Measurements from ENCODE around the gene MERTK. TPM values are rescaled to one million over a fixed set of nuclear protein-coding genes. Genes with fewer than 3 reads are reported as not detected.

MERTK gene
- total and polyA plus RNA-seq, 2 experiments from 2014 or later: under 0.01 TPM; not detected in 1

DNA sequence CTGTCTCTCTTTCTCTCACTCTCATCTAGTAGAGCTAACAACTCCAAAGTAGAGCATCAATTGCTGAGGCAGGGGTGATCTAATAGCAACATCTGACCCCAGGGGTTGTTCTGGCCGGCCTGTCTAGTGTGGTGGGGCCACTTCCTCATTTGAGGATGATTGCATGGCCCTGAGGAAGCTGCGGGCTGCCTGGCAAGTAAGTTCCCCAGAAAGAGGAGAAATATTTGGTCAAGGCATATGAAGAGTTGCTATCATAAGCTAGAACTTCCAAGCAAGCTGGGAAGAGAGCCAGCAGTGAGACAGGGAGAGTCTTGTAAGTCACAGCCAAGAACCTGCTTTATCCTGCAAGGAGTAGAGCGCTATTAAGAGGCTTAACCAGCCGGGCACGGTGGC, 105.8 kb downstream of the MERTK start:
- no peaks in the 10 kb centered on the region for H3K9me3 ChIP-seq (ENCODE audit: low read depth)
- DNase-seq: no peak
- no peak for TF ChIP-seq EZH2phosphoT487 (IDR thresholded peaks at IDR 0.05; ENCODE audit: insufficient read depth, low read depth)
- no peak for TF ChIP-seq EZH2 (IDR thresholded peaks at IDR 0.05; ENCODE audit: insufficient read depth, poor library complexity, severe bottlenecking)

GRCh38 chr2:112005406-112006075, 107.1 kb downstream of the MERTK start:
- no peak for DNase-seq
- Histone ChIP-seq H3K4me3 (no peak overlapping the region), H3K36me3 (ENCODE audit: low read depth) (no peaks in the 10 kb centered on the region), H3K4me2 (ENCODE audit: unreplicated experiment) (no peak overlapping the region), H3K4me1 (ENCODE audit: insufficient read depth) (peaks cover 15% of the 10 kb centered on the region), H4K20me1 (ENCODE audit: insufficient read depth) (no peaks in the 10 kb centered on the region), H3K79me2 (ENCODE audit: insufficient read depth) (no peaks in the 10 kb centered on the region), H3K27ac (no peak overlapping the region), H3K9me3 (ENCODE audit: low read depth) (no peaks in the 10 kb centered on the region), H3K27me3 (replicated peaks; ENCODE audit: insufficient read depth) (peaks cover 17% of the 10 kb centered on the region), H3K9me2 (ENCODE audit: insufficient read depth) (no peaks in the 10 kb centered on the region), H3K9ac (no peak overlapping the region), H3F3A (ENCODE audit: insufficient read depth) (peaks cover 16% of the 10 kb centered on the region), H2AFZ (no peak overlapping the region)
- WGBS, 2 experiments (ENCODE audit: low coverage in 1 of 2, low lambda C conversion rate in 2 of 2, missing lambda C conversion rate in 2 of 2): 84 to 87% methylated on average over 5 of the region's 5 CpGs
- in situ Hi-C loops (cut with MboI): no loop called here
- TF ChIP-seq EZH2phosphoT487 (IDR thresholded peaks at IDR 0.05; ENCODE audit: insufficient read depth, low read depth) (no peak), EZH2 (IDR thresholded peaks at IDR 0.05; ENCODE audit: insufficient read depth, poor library complexity, severe bottlenecking) (no peak)

More for the DNA sequence above, 105.8 kb downstream of the MERTK start:
- Histone ChIP-seq H4K20me1 (ENCODE audit: insufficient read depth) (no peaks in the 10 kb centered on the region), H3K9ac (no peak overlapping the region), H3K4me3 (no peak overlapping the region), H3K79me2 (ENCODE audit: insufficient read depth) (no peaks in the 10 kb centered on the region), H2AFZ (no peak overlapping the region), H3F3A (ENCODE audit: insufficient read depth) (peaks cover 16% of the 10 kb centered on the region), H3K4me2 (ENCODE audit: unreplicated experiment) (no peak overlapping the region), H3K4me1 (ENCODE audit: insufficient read depth) (peaks cover 15% of the 10 kb centered on the region), H3K27ac (no peak overlapping the region), H3K9me2 (ENCODE audit: insufficient read depth) (no peaks in the 10 kb centered on the region), H3K27me3 (replicated peaks; ENCODE audit: insufficient read depth) (peaks cover 9% of the 10 kb centered on the region), H3K36me3 (ENCODE audit: low read depth) (no peaks in the 10 kb centered on the region)
- 92 to 93% methylated on average over 5 of the region's 5 CpGs for WGBS, 2 experiments (ENCODE audit: low coverage in 1 of 2, low lambda C conversion rate in 2 of 2, missing lambda C conversion rate in 2 of 2)
- in situ Hi-C loops (cut with MboI): no loop called here

DNA sequence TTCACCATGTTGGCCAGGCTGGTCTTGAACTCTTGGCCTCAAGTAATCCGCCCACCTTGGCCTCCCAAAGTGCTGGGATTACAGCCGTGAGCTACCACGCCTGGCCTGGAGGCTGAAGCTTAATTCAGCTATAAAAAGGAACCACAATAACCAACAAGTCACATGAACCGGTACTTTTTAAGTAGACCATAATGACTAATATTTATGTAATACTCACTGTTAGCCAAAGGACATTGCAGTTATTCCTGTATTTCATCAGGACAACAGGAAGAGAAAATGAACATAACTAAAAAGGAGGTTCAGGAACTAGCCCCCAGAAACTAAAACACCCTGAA, 107.6 kb downstream of the MERTK start:
- no peaks in the 10 kb centered on the region for H4K20me1 ChIP-seq (ENCODE audit: insufficient read depth)
- no peaks in the 10 kb centered on the region for H3K79me2 ChIP-seq (ENCODE audit: insufficient read depth)
- peaks cover 21% of the 10 kb centered on the region for H3K27me3 ChIP-seq (replicated peaks; ENCODE audit: insufficient read depth)
- H3K36me3 ChIP-seq (ENCODE audit: low read depth): no peaks in the 10 kb centered on the region
- no peak overlapping the region for H3K27ac ChIP-seq
- H3F3A ChIP-seq (ENCODE audit: insufficient read depth): peaks cover 16% of the 10 kb centered on the region
- no peak overlapping the region for H3K4me3 ChIP-seq
- no peaks in the 10 kb centered on the region for H3K9me2 ChIP-seq (ENCODE audit: insufficient read depth)
- no peak for TF ChIP-seq EZH2phosphoT487 (IDR thresholded peaks at IDR 0.05; ENCODE audit: insufficient read depth, low read depth)
- no peak for TF ChIP-seq EZH2 (IDR thresholded peaks at IDR 0.05; ENCODE audit: insufficient read depth, poor library complexity, severe bottlenecking)
- peak; percentile 75 for DNase-seq
- no peak overlapping the region for H3K9ac ChIP-seq
- H2AFZ ChIP-seq: no peak overlapping the region
- no peak overlapping the region for H3K4me2 ChIP-seq (ENCODE audit: unreplicated experiment)
- H3K9me3 ChIP-seq (ENCODE audit: low read depth): no peaks in the 10 kb centered on the region
- 4 to 14% methylated on average over 4 of the region's 4 CpGs for WGBS, 2 experiments (ENCODE audit: low coverage in 1 of 2, low lambda C conversion rate in 2 of 2, missing lambda C conversion rate in 2 of 2)
- H3K4me1 ChIP-seq (ENCODE audit: insufficient read depth): peaks cover 15% of the 10 kb centered on the region
- in situ Hi-C loops (cut with MboI): no loop called here

GRCh38 chr2:112007493-112007892, 109.1 kb downstream of the MERTK start:
- TF ChIP-seq EZH2phosphoT487 (IDR thresholded peaks at IDR 0.05; ENCODE audit: insufficient read depth, low read depth) (no peak), EZH2 (IDR thresholded peaks at IDR 0.05; ENCODE audit: insufficient read depth, poor library complexity, severe bottlenecking) (no peak)
- Histone ChIP-seq H3K4me3 (no peak overlapping the region), H3F3A (ENCODE audit: insufficient read depth) (peaks cover 16% of the 10 kb centered on the region), H3K9me3 (ENCODE audit: low read depth) (no peaks in the 10 kb centered on the region), H2AFZ (no peak overlapping the region), H3K79me2 (ENCODE audit: insufficient read depth) (no peaks in the 10 kb centered on the region), H3K4me1 (ENCODE audit: insufficient read depth) (peaks cover 8% of the 10 kb centered on the region), H3K27me3 (replicated peaks; ENCODE audit: insufficient read depth) (peaks cover 27% of the 10 kb centered on the region), H3K9me2 (ENCODE audit: insufficient read depth) (no peaks in the 10 kb centered on the region), H3K4me2 (ENCODE audit: unreplicated experiment) (no peak overlapping the region), H3K27ac (no peak overlapping the region), H4K20me1 (ENCODE audit: insufficient read depth) (no peaks in the 10 kb centered on the region), H3K9ac (no peak overlapping the region), H3K36me3 (ENCODE audit: low read depth) (no peaks in the 10 kb centered on the region)
- in situ Hi-C loops (cut with MboI): no loop called here
- WGBS, 2 experiments (ENCODE audit: low coverage in 1 of 2, low lambda C conversion rate in 2 of 2, missing lambda C conversion rate in 2 of 2): 58 to 61% methylated on average over 2 of the region's 2 CpGs
- no peak for DNase-seq

Measured in GM23248 (cell line).